Measurements from ENCODE around the gene PNPLA7.

DNA sequence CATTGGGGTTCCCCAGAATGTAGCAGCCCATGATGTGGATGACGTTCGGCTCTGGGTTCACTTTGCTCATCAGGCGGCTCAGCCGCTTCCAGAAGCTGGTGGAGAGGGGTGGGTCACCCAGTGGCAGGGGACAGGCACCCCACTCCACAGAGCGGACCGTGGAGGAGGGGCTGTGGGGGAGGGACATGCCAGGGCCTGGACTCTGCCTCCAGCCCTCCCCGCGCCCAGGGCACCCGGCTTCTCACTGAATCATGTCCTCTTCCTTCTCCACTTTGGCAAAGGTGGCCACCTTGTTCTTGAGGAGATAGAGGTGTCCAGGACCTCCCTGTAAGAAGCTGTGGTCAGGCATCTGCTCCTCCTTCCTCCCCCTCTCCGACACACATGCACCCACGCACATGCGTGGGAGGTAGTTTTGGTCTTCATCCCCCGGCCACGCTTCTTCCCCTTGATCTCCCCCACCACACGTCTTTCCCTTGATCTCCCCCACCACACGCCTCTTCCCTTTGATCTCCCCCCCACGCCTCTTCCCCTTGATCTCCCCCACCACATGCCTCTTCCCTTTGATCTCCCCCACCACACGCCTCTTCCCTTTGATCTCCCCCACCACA lies 100.2 kb downstream of the PNPLA7 start:
- TF ChIP-seq, protein P1, sequence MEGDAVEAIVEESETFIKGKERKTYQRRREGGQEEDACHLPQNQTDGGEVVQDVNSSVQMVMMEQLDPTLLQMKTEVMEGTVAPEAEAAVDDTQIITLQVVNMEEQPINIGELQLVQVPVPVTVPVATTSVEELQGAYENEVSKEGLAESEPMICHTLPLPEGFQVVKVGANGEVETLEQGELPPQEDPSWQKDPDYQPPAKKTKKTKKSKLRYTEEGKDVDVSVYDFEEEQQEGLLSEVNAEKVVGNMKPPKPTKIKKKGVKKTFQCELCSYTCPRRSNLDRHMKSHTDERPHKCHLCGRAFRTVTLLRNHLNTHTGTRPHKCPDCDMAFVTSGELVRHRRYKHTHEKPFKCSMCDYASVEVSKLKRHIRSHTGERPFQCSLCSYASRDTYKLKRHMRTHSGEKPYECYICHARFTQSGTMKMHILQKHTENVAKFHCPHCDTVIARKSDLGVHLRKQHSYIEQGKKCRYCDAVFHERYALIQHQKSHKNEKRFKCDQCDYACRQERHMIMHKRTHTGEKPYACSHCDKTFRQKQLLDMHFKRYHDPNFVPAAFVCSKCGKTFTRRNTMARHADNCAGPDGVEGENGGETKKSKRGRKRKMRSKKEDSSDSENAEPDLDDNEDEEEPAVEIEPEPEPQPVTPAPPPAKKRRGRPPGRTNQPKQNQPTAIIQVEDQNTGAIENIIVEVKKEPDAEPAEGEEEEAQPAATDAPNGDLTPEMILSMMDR (IDR thresholded peaks at IDR 0.05): no peak
- TF ChIP-seq POLR2A (IDR thresholded peaks at IDR 0.05): no peak
